Heart right ventricle (tissue), 16 donors: ENCODE data around the gene CACNA2D4. TPM values are rescaled to one million over a fixed set of nuclear protein-coding genes. Genes with fewer than 3 reads are reported as not detected.

Experiments used
- ATAC-seq, 8 donors: fragments of 200-7000 bp; cut with Tn5 transposase; one replicate each; pipeline ENCODE4 v1.9.1; 2020; ENCODE audit warnings: mild to moderate bottlenecking in 8 of 8, moderate library complexity in 8 of 8, moderate number of reproducible peaks in 1 of 8
- DNase-seq, 2 donors: peaks; one replicate each; pipeline ENCODE4 v3.0.0-alpha.2; 2020
- H3K27ac ChIP-seq, 10 donors: fragments of 200-600 bp; sonication (generic) in 2 of 10; one replicate each; pipeline versions ENCODE4 v1.5.0 to v1.8.0; 2020 to 2022; ENCODE audit warnings: mild to moderate bottlenecking in 3 of 10
- H3K27me3 ChIP-seq, 7 donors: fragments of 200-600 bp; one replicate each; pipeline ENCODE4 v1.8.0; 2021 to 2022; ENCODE audit warnings: mild to moderate bottlenecking in 2 of 7
- H3K36me3 ChIP-seq, 9 donors: fragments of 200-600 bp; sonication (generic) in 1 of 9; one replicate each; pipeline versions ENCODE4 v1.5.0 to v1.8.0; 2020 to 2022; ENCODE audit warnings: mild to moderate bottlenecking in 2 of 9
- H3K4me1 ChIP-seq, 9 donors: fragments of 200-600 bp; sonication (generic) in 1 of 9; one replicate each; pipeline versions ENCODE4 v1.5.0 to v1.8.0; 2020 to 2022; ENCODE audit warnings: mild to moderate bottlenecking in 4 of 9
- H3K4me3 ChIP-seq, 10 donors: fragments of 200-600 bp; sonication (generic) in 2 of 10; one replicate each; pipeline versions ENCODE4 v1.5.0 to v1.8.0; 2020 to 2022; ENCODE audit warnings: mild to moderate bottlenecking in 7 of 10, moderate library complexity in 2 of 10
- H3K9me3 ChIP-seq, 11 donors: fragments of 200-600 bp in 10 of 11; sonication (generic) in 2 of 11; one replicate each; pipeline versions ENCODE4 v1.5.0 to v1.8.0; 2013 to 2022; ENCODE audit warnings: mild to moderate bottlenecking in 2 of 11, control low read depth in 1 of 11, moderate library complexity in 1 of 11
- CTCF ChIP-seq, 9 donors: fragments of 200-600 bp; sonication (generic) in 2 of 9; IDR thresholded peaks; one replicate each; pipeline versions ENCODE4 v1.5.0 to v1.8.0; 2021 to 2022; ENCODE audit warnings: antibody characterized with exemption in 9 of 9, mild to moderate bottlenecking in 5 of 9, moderate library complexity in 1 of 9
- WGBS, 2 donors: extraction: QIAGEN DNeasy Blood & Tissue Kit; methylation state at CpG; one replicate each; pipeline ENCODE4 v1.1.7; 2013; ENCODE audit warnings: inconsistent platforms in 1 of 2; 5-methylcytosine and 5-hydroxymethylcytosine counted together
- intact Hi-C, 10 donors: fragments of 100-400 bp; cut with DNase I; formaldehyde crosslinking; loops; one replicate each; pipeline versions ENCODE4 v1.11.1 to v1.14.2; 2022
- polyA plus RNA-seq, 2 donors: library from polyadenylated mRNA; stranded (reverse); fragments of 200-250 nt; gene quantifications; one replicate each; pipeline ENCODE4 v1.2.3, GENCODE V29; 2013
- total RNA-seq, 10 donors: library from RNA; stranded (reverse); fragmentation: NEBNext Ultra II Directional in 3 of 10; extraction: Animal tissue kit (Norgen Biotek cat#: 25700) in 3 of 10; gene quantifications; one replicate each; pipeline versions ENCODE4 v1.2.1 to v1.2.4, GENCODE V29; 2021 to 2023
- donor health status: Arrhythmogenic right ventricular cardiomyopathy.
- donor health status: ischemic (EF 13 %, LVEDD 7.1; RV severe dilation, severe dysfunction).
- donor health status: healthy with polysubstance abuse.
- donor health status: DM: no; HTN: yes; CAD: no.
- donor health status: DM: no; HTN: no; CAD: no.
- donor health status: ischemic (EF 25% LVEDD 6.9; RV normal size, moderate dysfunction).
- donor health status: ischemic (EF 25% LVEDD 5.7; RV mildly dilated, moderate dysfunction).
- donor health status: healthy.
- donor health status: DM: yes; HTN: yes; CAD: no.
- donor health status: Ischemic cardiomyopathy.
- donor health status: ischemic (EF 35%, LVEDD 5.7; RV mildly dilated, moderate dysfunction).
- donor health status: nonischemic (EF 11% LVEDD 7.7; RV severe dilation, severe dysfunction).
- donor health status: DM: yes; HTN: yes; CAD: no.
- donor health status: PGD.
- donor health status: ischemic (EF 29% LVEDD 5.4; RV normal size, mild dysfunction).
- donor health status: nonischemic (EF 23%, LVEDD 6.1; RV moderate dilation, normal function).

CACNA2D4 gene
- total and polyA plus RNA-seq, 12 donors, result 0.19 to 6.2 (median 0.95) TPM

- H3K4me3 ChIP-seq, result no peak overlapping the region
- no peak for ATAC-seq
- 86 to 91% methylated on average over 21 of the region's 21 CpGs for WGBS, 2 donors
- H3K36me3 ChIP-seq, result no peaks in the 10 kb centered on the region
- H3K4me1 ChIP-seq, result peaks cover 0 to 73% (median 7%) of the 10 kb centered on the region in 9 donors
- H3K27ac ChIP-seq, result peak overlapping the region in 1 of 10 donors; percentile 93
- H3K9me3 ChIP-seq, result no peaks in the 10 kb centered on the region
- no peak for TF ChIP-seq CTCF (IDR thresholded peaks at IDR 0.05)
- no peak for DNase-seq
- intact Hi-C loops, result no loop called here
- H3K27me3 ChIP-seq, result peaks cover 0 to 15% (median 5%) of the 10 kb centered on the region in 7 donors
Observed at GRCh38 chr12:1810201-1810930, 108.1 kb downstream of the CACNA2D4 start.

- TF ChIP-seq CTCF (IDR thresholded peaks at IDR 0.05), result no peak
- Histone ChIP-seq H3K4me1 (peaks cover 2 to 80% (median 13%) of the 10 kb centered on the region in 9 donors), H3K9me3 (no peaks in the 10 kb centered on the region), H3K27ac (peak overlapping the region in 1 of 10 donors; percentile 93), H3K36me3 (no peaks in the 10 kb centered on the region), H3K27me3 (peaks cover 0 to 9% (median 4%) of the 10 kb centered on the region in 7 donors), H3K4me3 (no peak overlapping the region)
- 90 to 94% methylated on average over 13 of the region's 13 CpGs for WGBS, 2 donors
- no peak for ATAC-seq
- intact Hi-C loops, result loop anchor here in 4 of 10 donors (10.0 kb wide), 4 partner anchors 215 to 975 kb away; no protein-coding TSS in a partner anchor
- no peak for DNase-seq
Observed at GRCh38 chr12:1809591-1810190, 108.8 kb downstream of the CACNA2D4 start.

GRCh38 chr12:1808798-1809480 is 109.5 kb downstream of the CACNA2D4 start:
- Histone ChIP-seq H3K27ac (peak overlapping the region in 1 of 10 donors; percentile 93), H3K4me1 (peaks cover 3 to 76% (median 14%) of the 10 kb centered on the region in 9 donors), H3K4me3 (no peak overlapping the region), H3K9me3 (no peaks in the 10 kb centered on the region), H3K36me3 (no peaks in the 10 kb centered on the region), H3K27me3 (peaks cover 0 to 7% (median 3%) of the 10 kb centered on the region in 7 donors)
- DNase-seq (no peak), ATAC-seq (no peak)
- no peak for TF ChIP-seq CTCF (IDR thresholded peaks at IDR 0.05)
- intact Hi-C loops, result loop anchor here in 4 of 10 donors (10.0 kb wide), 4 partner anchors 216 to 976 kb away; no protein-coding TSS in a partner anchor
- 89 to 90% methylated on average over 22 of the region's 22 CpGs for WGBS, 2 donors
